Measurements from ENCODE around the gene SMARCC1.

The SMARCC1 gene

GRCh38 chr3:47647550-47647949 lies 134.1 kb downstream of the SMARCC1 start:
- no peak for DNase-seq (ENCODE audit: insufficient read length, low spot score)
- no peak for FAIRE-seq
- no peak for TF ChIP-seq POLR2A (IDR thresholded peaks at IDR 0.05; ENCODE audit: low read depth, low read length)

- DNase-seq (ENCODE audit: insufficient read length, low spot score) = no peak
- FAIRE-seq = no peak
- TF ChIP-seq POLR2A (IDR thresholded peaks at IDR 0.05; ENCODE audit: low read depth, low read length) = no peak
Measured at GRCh38 chr3:47646362-47646761, 135.3 kb downstream of the SMARCC1 start.

GRCh38 chr3:47645551-47645950 lies 136.1 kb downstream of the SMARCC1 start:
- DNase-seq (ENCODE audit: insufficient read length, low spot score) = no peak
- FAIRE-seq = no peak
- no peak for TF ChIP-seq POLR2A (IDR thresholded peaks at IDR 0.05; ENCODE audit: low read depth, low read length)

GRCh38 chr3:47643092-47643491 lies 138.6 kb downstream of the SMARCC1 start:
- peak; percentile 15 for FAIRE-seq
- no peak for DNase-seq (ENCODE audit: insufficient read length, low spot score)
- no peak for TF ChIP-seq POLR2A (IDR thresholded peaks at IDR 0.05; ENCODE audit: low read depth, low read length)

- FAIRE-seq (no peak), DNase-seq (ENCODE audit: insufficient read length, low spot score) (no peak)
- no peak for TF ChIP-seq POLR2A (IDR thresholded peaks at IDR 0.05; ENCODE audit: low read depth, low read length)
Measured at GRCh38 chr3:47641739-47642138, 140.0 kb downstream of the SMARCC1 start.

GRCh38 chr3:47636921-47637320 lies 144.8 kb downstream of the SMARCC1 start:
- TF ChIP-seq POLR2A (IDR thresholded peaks at IDR 0.05; ENCODE audit: low read depth, low read length) = no peak
- DNase-seq (ENCODE audit: insufficient read length, low spot score) (no peak), FAIRE-seq (no peak)

GRCh38 chr3:47636225-47636624 lies 145.5 kb downstream of the SMARCC1 start:
- FAIRE-seq (no peak), DNase-seq (ENCODE audit: insufficient read length, low spot score) (no peak)
- no peak for TF ChIP-seq POLR2A (IDR thresholded peaks at IDR 0.05; ENCODE audit: low read depth, low read length)

- no peak for TF ChIP-seq POLR2A (IDR thresholded peaks at IDR 0.05; ENCODE audit: low read depth, low read length)
- no peak for DNase-seq (ENCODE audit: insufficient read length, low spot score)
- FAIRE-seq = no peak
Measured at GRCh38 chr3:47635536-47635935, 146.2 kb downstream of the SMARCC1 start.

GRCh38 chr3:47634996-47635395 lies 146.7 kb downstream of the SMARCC1 start:
- no peak for TF ChIP-seq POLR2A (IDR thresholded peaks at IDR 0.05; ENCODE audit: low read depth, low read length)
- no peak for FAIRE-seq
- no peak for DNase-seq (ENCODE audit: insufficient read length, low spot score)

GRCh38 chr3:47630810-47631209 lies 150.9 kb downstream of the SMARCC1 start:
- FAIRE-seq (no peak), DNase-seq (ENCODE audit: insufficient read length, low spot score) (no peak)
- no peak for TF ChIP-seq POLR2A (IDR thresholded peaks at IDR 0.05; ENCODE audit: low read depth, low read length)

GRCh38 chr3:47629770-47630169 lies 151.9 kb downstream of the SMARCC1 start:
- no peak for FAIRE-seq
- TF ChIP-seq POLR2A (IDR thresholded peaks at IDR 0.05; ENCODE audit: low read depth, low read length) = no peak
- DNase-seq (ENCODE audit: insufficient read length, low spot score) = no peak

GRCh38 chr3:47628426-47628825 lies 153.3 kb downstream of the SMARCC1 start:
- DNase-seq (ENCODE audit: insufficient read length, low spot score) (no peak), FAIRE-seq (no peak)
- no peak for TF ChIP-seq POLR2A (IDR thresholded peaks at IDR 0.05; ENCODE audit: low read depth, low read length)

- no peak for TF ChIP-seq POLR2A (IDR thresholded peaks at IDR 0.05; ENCODE audit: low read depth, low read length)
- no peak for DNase-seq (ENCODE audit: insufficient read length, low spot score)
- FAIRE-seq = no peak
Measured at GRCh38 chr3:47622671-47623461, 158.8 kb downstream of the SMARCC1 start.

GRCh38 chr3:47617086-47618010 lies 164.3 kb downstream of the SMARCC1 start:
- no peak for FAIRE-seq
- no peak for TF ChIP-seq POLR2A (IDR thresholded peaks at IDR 0.05; ENCODE audit: low read depth, low read length)

More at GRCh38 chr3:47617086-47618010, 164.3 kb downstream of the SMARCC1 start:
- no peak for DNase-seq (ENCODE audit: insufficient read length, low spot score)

All from H54 (cell line).